Superior temporal gyrus (tissue), 1 donor: ENCODE data around the gene SH2D7.
"Not testable (repeated sequence)": the region's sequence is repeated elsewhere in the genome, so short reads cannot be mapped to it uniquely, and the experiment has no call there.

ENCODE experiments used
- DNase-seq: peaks from one replicate; pipeline ENCODE4 v3.0.0-alpha.2; 2016; ENCODE audit errors: extremely low spot score

SH2D7 gene

DNA sequence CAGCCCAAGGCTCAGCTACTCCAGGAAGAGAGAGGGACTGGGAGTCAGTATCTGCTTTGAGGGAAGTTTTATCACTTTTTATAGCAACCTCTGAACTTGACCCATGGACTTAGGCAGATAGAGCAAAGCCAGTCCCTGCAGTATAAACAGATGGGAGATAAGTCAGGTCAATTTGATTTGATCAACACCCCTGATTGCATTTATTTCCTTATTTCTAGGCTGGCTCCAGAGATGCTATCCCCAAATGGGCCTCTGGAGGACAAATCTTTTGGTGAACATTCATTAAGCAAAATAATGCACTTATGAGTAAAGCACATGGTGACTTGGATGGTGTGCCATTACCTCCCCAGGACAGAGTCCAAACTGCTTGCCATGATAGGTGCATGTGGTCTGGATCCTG is 47.9 kb downstream of the SH2D7 start:
- DNase-seq: no peak

- no peak for DNase-seq
These were observed 50.0 kb downstream of the SH2D7 start for GRCh38 chr15:78142332-78142731.

GRCh38 chr15:78146425-78147154 is 54.2 kb downstream of the SH2D7 start:
- no peak for DNase-seq

DNA sequence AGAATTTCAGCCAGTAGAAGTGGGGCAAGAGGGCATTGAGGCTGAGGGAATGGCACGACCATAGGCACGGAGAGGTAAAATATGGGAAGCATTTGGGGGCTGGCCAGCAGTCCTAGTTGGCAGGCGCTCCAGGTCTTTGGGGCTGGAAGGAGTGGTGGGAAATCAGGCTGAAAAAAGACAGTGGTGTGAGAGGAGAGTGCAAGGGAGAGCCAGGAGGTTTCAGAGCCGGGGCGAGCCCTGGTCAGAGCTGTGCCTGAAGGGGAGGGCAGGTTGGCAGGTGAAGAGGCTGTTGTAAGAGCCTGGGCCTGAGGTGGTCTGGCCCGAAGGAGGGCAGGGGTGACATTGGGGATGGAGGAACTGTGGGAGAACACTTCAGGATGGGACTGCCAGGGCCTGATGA is 55.2 kb downstream of the SH2D7 start:
- DNase-seq: no peak

- DNase-seq: no peak
These were observed 56.2 kb downstream of the SH2D7 start for GRCh38 chr15:78148392-78149067.

DNA sequence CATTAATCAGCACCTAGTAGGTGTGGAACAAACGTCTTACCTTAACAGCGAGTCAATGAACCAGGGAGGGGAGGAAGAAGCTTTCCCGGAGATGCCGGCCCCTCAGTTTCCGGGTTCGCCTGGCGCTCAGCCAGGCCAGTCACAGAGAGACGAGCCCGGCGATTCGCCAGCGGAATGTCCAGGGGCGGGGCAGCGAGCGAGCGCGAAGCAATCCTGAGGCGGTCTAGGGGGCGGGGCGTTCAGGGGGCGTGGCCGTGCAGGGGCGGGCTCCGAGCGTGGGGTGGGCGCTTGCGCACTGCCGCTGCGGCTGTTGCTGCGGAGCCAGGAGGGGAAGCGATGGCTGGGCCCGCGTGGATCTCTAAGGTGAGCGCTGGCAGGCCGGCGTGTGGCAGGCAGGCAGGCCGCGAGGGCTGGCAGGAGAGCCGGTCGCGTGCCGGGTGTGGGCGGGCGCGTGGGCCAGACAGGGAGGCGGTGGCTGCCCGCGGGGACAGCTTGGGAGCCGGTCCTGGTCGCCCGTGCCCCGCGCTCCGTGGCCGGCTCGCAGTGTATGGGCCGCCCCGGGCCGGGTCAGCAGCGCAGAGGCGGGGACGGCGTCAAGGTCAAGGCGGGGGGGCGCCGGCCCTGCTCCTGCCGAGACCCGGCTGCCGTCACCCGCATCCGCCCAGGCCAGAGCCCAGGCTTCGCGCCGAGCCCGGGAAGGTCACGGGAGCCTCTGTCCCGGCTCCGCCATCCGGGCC is 56.9 kb downstream of the SH2D7 start, which contains the start of gene IDH3A:
Gene IDH3A (plus strand): TSS at position 295 of the 737 bp plus-strand sequence. CDS start 42 bp downstream, at position 337.
- peak; percentile 99 for DNase-seq

- DNase-seq: peak; percentile 43
These were observed 57.7 kb downstream of the SH2D7 start for GRCh38 chr15:78149805-78150751.

DNA sequence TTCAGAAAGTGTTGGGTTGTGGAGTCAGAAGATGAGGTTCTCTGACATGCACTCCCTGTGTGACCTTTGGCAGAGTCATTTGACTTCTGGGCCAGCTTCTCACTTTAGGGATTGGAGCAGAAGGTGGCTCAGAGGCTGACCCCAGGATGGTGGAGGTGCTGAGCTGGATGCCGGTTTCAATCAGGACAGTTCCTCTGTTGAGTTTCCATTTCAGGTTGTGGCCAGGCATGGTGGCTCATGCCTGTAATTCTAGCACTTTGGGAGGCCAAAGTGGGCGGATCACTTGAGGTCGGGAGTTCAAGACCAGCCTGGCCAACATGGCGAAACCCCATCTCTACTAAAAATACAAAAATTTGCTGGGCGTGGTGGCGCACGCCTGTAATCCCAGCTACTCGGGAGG is 58.7 kb downstream of the SH2D7 start:
- DNase-seq: not testable (repeated sequence)
